Panc1 (cell line): ENCODE data around the gene ARMC3. TPM values are rescaled to one million over a fixed set of nuclear protein-coding genes. Genes with fewer than 3 reads are reported as not detected.

Source experiments
- ATAC-seq: fragments of 200-7000 bp; cut with Tn5 transposase; 2 replicates; pipeline ENCODE4 v1.9.1; 2020; ENCODE audit warnings: mild to moderate bottlenecking, moderate library complexity
- BruUV-seq: library from RNA; stranded (reverse); fragments of 400-500 nt; replicated peaks from 2 replicates; lab custom pipeline; 2021; lab: Mats Ljungman, UMichigan
- CTCF ChIA-PET: fragments of 300-600 bp; sonication (Branson Sonifier 250); formaldehyde crosslinking; loops from one replicate; lab custom pipeline; 2022; ENCODE audit warnings: antibody characterized with exemption; lab: Charles Lee
- POLR2A ChIA-PET: fragments of 300-600 bp; sonication (Branson Sonifier 250); formaldehyde crosslinking; loops from one replicate; lab custom pipeline; 2022; ENCODE audit warnings: antibody characterized with exemption; lab: Charles Lee
- DNase-seq: peaks from one replicate; pipeline ENCODE4 v3.0.0-alpha.2; 2010; ENCODE audit warnings: low read depth, low spot score
- H3K27ac ChIP-seq: 2 replicates; pipeline ENCODE4 v1.5.1; 2011; ENCODE audit warnings: mild to moderate bottlenecking, low read length, inconsistent platforms
- H3K27me3 ChIP-seq: fragments of 200-500 bp; sonication (Bioruptor generic); 2 replicates; pipeline ENCODE4 v1.6.0; 2014; ENCODE audit warnings: low read length, inconsistent platforms; ENCODE audit not compliant: control insufficient read depth, insufficient read depth
- H3K36me3 ChIP-seq: fragments of 200-500 bp; sonication (Bioruptor generic); 2 replicates; pipeline ENCODE4 v1.5.1; 2014; ENCODE audit warnings: inconsistent platforms, mild to moderate bottlenecking, low read length, moderate library complexity; ENCODE audit not compliant: control insufficient read depth, insufficient read depth
- H3K4me1 ChIP-seq: 2 replicates; pipeline ENCODE4 v1.5.1; 2011; ENCODE audit warnings: inconsistent platforms, mild to moderate bottlenecking, low read length, moderate library complexity; ENCODE audit not compliant: control insufficient read depth, insufficient read depth
- H3K4me3 ChIP-seq, 2 experiments: 2 replicates each; pipeline ENCODE4 v1.5.1; 2011 to 2012; ENCODE audit warnings: low read depth in 2 of 2, low read length in 2 of 2, mild to moderate bottlenecking in 2 of 2, inconsistent platforms in 1 of 2, moderate library complexity in 1 of 2
- H3K9me3 ChIP-seq: fragments of 200-500 bp; sonication (Bioruptor generic); 2 replicates; pipeline ENCODE4 v1.5.1; 2014; ENCODE audit warnings: low read depth, mild to moderate bottlenecking, inconsistent platforms, low read length, moderate library complexity; ENCODE audit not compliant: control insufficient read depth, insufficient read depth
- POLR2AphosphoS5 ChIP-seq: IDR thresholded peaks from 2 replicates; pipeline ENCODE4 v1.6.1; 2012; ENCODE audit warnings: mild to moderate bottlenecking, low read depth, low read length, moderate library complexity
- SIN3A ChIP-seq: IDR thresholded peaks from 2 replicates; pipeline ENCODE4 v1.6.1; 2012; ENCODE audit warnings: low read depth, mild to moderate bottlenecking, low read length, moderate library complexity, borderline replicate concordance; ENCODE audit not compliant: insufficient read depth
- TCF7L2 ChIP-seq: IDR thresholded peaks from 2 replicates; pipeline ENCODE4 v1.6.1; 2011; ENCODE audit warnings: mild to moderate bottlenecking, low read depth, low read length, inconsistent platforms
- in situ Hi-C: cut with HindIII; loops from 2 replicates; pipeline ENCODE4 v1.10.0; 2016; ENCODE audit warnings: low sequenced_read_pairs, low pct_unique_long_range_greater_than_20kb
- intact Hi-C: fragments of 100-400 bp; cut with micrococcal nuclease; formaldehyde crosslinking; loops from one replicate; pipeline ENCODE4 v1.10.0; 2022; ENCODE audit not compliant: unreplicated experiment
- total RNA-seq: library from RNA; stranded (reverse); gene quantifications from one replicate; pipeline ENCODE4 v1.2.1, GENCODE V29; 2021; ENCODE audit not compliant: unreplicated experiment
- TF ChIP-seq, protein P1 (sequence below): fragments of 450-650 bp; IDR thresholded peaks from 2 replicates; pipeline ENCODE4 v1.5.1; 2017; ENCODE audit warnings: mild to moderate bottlenecking
- TF ChIP-seq, protein P2 (sequence below), 2 experiments: IDR thresholded peaks; 2 replicates each; pipeline ENCODE4 v1.6.1; 2011 to 2012; ENCODE audit warnings: low read depth in 2 of 2, control low read depth in 1 of 2, low read length in 1 of 2, mild to moderate bottlenecking in 1 of 2, moderate library complexity in 1 of 2; ENCODE audit not compliant: insufficient read depth in 1 of 2

ARMC3 gene
- total RNA-seq, 1 experiment from 2014 or later = 1.0 TPM

DNA sequence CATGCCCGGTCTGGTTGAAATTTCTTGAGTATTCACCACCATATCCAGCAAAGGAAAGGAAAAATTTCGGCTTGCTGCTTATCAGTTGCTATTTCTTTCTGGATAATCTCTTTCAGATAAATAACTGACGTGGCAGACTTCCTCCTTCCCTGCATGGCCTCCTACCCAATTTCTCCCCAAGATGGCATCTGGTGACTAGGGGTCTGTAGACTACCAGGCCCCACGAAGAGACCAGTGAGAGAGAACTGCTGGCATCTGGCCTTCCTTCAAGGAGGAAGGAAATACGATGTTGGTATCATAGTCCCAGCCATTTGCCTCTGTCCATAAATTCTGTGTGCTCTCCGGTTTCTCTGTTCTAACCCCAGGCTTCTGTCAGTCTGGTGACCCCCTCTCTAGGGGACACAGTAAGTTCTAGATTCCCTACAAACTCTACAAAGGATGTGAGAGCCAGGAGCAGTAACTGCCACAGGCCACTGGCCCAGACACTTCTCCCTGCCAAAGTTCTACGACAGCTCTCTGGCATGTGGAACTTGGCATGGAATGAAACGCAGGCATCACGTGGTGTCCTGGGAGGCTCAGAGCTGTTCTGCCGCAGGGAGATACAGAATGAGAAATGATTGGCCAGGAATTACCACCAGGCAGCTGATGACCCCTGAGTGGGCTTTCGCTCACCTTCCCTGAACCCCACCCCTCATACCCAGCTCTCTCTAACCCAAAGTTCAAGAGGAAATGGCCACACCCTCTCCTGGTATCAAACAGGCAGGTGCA is 137.5 kb downstream of the ARMC3 start:
- H3K27me3 ChIP-seq = no peaks in the 10 kb centered on the region
- H3K4me1 ChIP-seq = 0 out of 2 replicates have a peak, but pooled peaks cover 4% of the 10 kb centered on the region
- peak; percentile 61; the same call in 1 of the 2 replicates for TF ChIP-seq TCF7L2
- no peak for TF ChIP-seq POLR2AphosphoS5
- intact Hi-C loops (loop anchor here (5.0 to 10.0 kb wide), 2 partner anchors 73 to 1071 kb away; no protein-coding TSS in a partner anchor), in situ Hi-C loops (no loop called here)
- ChIA-PET CTCF (no interaction called here), POLR2A (no interaction called here)
- H3K9me3 ChIP-seq = no peaks in the 10 kb centered on the region
- H3K4me3 ChIP-seq = no peak overlapping the region
- H3K36me3 ChIP-seq = no peaks in the 10 kb centered on the region
- DNase-seq = no peak
- ATAC-seq = peak; percentile 68
- H3K27ac ChIP-seq = no peak overlapping the region
- BruUV-seq = no TSS peak

DNA sequence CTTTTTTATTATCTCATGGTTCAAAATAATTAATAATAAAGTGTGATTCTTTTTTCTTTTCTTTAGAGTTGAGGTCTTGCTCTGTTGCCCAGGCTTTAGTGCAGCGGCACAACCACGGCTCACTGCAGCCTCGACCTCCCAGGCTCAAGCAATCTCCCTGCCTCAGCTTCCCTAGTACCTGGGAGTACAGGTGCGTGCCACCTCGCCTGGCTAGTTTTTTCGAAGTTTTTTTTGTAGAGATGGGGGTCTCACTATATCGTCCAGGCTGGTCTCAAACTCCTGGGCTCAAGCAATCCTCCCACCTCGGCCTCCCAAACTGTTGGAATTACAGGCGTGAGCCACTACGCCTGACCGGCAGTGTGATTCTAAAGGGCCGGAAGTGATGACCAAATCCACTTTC is 139.5 kb downstream of the ARMC3 start:
- H3K27me3 ChIP-seq = no peaks in the 10 kb centered on the region
- CTCF ChIA-PET = no interaction called here
- in situ Hi-C loops (no loop called here), intact Hi-C loops (loop anchor here (5.0 to 10.0 kb wide), 2 partner anchors 75 to 1073 kb away; no protein-coding TSS in a partner anchor)
- H3K4me1 ChIP-seq = 0 out of 2 replicates have a peak, but pooled peaks cover 4% of the 10 kb centered on the region
- POLR2A ChIA-PET = no interaction called here
- no peak for DNase-seq
- no peak overlapping the region for H3K27ac ChIP-seq
- TF ChIP-seq, protein P1, sequence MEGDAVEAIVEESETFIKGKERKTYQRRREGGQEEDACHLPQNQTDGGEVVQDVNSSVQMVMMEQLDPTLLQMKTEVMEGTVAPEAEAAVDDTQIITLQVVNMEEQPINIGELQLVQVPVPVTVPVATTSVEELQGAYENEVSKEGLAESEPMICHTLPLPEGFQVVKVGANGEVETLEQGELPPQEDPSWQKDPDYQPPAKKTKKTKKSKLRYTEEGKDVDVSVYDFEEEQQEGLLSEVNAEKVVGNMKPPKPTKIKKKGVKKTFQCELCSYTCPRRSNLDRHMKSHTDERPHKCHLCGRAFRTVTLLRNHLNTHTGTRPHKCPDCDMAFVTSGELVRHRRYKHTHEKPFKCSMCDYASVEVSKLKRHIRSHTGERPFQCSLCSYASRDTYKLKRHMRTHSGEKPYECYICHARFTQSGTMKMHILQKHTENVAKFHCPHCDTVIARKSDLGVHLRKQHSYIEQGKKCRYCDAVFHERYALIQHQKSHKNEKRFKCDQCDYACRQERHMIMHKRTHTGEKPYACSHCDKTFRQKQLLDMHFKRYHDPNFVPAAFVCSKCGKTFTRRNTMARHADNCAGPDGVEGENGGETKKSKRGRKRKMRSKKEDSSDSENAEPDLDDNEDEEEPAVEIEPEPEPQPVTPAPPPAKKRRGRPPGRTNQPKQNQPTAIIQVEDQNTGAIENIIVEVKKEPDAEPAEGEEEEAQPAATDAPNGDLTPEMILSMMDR = no peak
- TF ChIP-seq SIN3A (no peak), POLR2AphosphoS5 (no peak), TCF7L2 (no peak)
- TF ChIP-seq, protein P2, sequence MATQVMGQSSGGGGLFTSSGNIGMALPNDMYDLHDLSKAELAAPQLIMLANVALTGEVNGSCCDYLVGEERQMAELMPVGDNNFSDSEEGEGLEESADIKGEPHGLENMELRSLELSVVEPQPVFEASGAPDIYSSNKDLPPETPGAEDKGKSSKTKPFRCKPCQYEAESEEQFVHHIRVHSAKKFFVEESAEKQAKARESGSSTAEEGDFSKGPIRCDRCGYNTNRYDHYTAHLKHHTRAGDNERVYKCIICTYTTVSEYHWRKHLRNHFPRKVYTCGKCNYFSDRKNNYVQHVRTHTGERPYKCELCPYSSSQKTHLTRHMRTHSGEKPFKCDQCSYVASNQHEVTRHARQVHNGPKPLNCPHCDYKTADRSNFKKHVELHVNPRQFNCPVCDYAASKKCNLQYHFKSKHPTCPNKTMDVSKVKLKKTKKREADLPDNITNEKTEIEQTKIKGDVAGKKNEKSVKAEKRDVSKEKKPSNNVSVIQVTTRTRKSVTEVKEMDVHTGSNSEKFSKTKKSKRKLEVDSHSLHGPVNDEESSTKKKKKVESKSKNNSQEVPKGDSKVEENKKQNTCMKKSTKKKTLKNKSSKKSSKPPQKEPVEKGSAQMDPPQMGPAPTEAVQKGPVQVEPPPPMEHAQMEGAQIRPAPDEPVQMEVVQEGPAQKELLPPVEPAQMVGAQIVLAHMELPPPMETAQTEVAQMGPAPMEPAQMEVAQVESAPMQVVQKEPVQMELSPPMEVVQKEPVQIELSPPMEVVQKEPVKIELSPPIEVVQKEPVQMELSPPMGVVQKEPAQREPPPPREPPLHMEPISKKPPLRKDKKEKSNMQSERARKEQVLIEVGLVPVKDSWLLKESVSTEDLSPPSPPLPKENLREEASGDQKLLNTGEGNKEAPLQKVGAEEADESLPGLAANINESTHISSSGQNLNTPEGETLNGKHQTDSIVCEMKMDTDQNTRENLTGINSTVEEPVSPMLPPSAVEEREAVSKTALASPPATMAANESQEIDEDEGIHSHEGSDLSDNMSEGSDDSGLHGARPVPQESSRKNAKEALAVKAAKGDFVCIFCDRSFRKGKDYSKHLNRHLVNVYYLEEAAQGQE (IDR thresholded peaks at IDR 0.05; ENCODE audit: insufficient read depth in 1 of 2, low read depth in 2 of 2, low read length in 1 of 2) = no peak
- ATAC-seq = no peak
- BruUV-seq = no TSS peak
- H3K4me3 ChIP-seq = no peak overlapping the region
- H3K36me3 ChIP-seq = no peaks in the 10 kb centered on the region
- no peaks in the 10 kb centered on the region for H3K9me3 ChIP-seq
